Natural killer cell (primary cell): ENCODE data around the gene MLLT10. TPM values are rescaled to one million over a fixed set of nuclear protein-coding genes. Genes with fewer than 3 reads are reported as not detected.
A peak's percentile ranks its signal among the peaks of the same experiment; 100 is the strongest.
"Not testable (repeated sequence)": the region's sequence is repeated elsewhere in the genome, so short reads cannot be mapped to it uniquely, and the experiment has no call there.

ENCODE experiments used
- ATAC-seq, 3 donors: fragments of 150-1000 bp in 2 of 3; fragments of 200-7000 bp in 1 of 3; cut with Tn5 transposase; 1 replicate in 1 of 3; 2 replicates in 2 of 3; pipeline ENCODE4 v1.10.0; 2021; ENCODE audit warnings: mild to moderate bottlenecking in 2 of 3, moderate library complexity in 2 of 3
- DNase-seq, 2 donors: peaks; one replicate each; pipeline versions ENCODE4 v3.0.0 to v3.0.0-alpha.2; 2013 to 2021; ENCODE audit warnings: mixed read lengths in 1 of 2
- H3K27ac ChIP-seq: one replicate; pipeline ENCODE4 v1.5.1; 2013; ENCODE audit warnings: mild to moderate bottlenecking, low read length
- H3K27me3 ChIP-seq: one replicate; pipeline ENCODE4 v1.6.1; 2013; ENCODE audit warnings: low read length; ENCODE audit not compliant: control insufficient read depth, insufficient read depth
- H3K36me3 ChIP-seq: one replicate; pipeline ENCODE4 v1.6.1; 2013; ENCODE audit warnings: low read length; ENCODE audit not compliant: control insufficient read depth, insufficient read depth
- H3K4me1 ChIP-seq: one replicate; pipeline ENCODE4 v1.6.1; 2013; ENCODE audit warnings: low read length; ENCODE audit not compliant: control insufficient read depth, insufficient read depth
- H3K4me3 ChIP-seq: one replicate; pipeline ENCODE4 v1.5.1; 2013; ENCODE audit warnings: low read length
- H3K9me3 ChIP-seq: one replicate; pipeline ENCODE4 v1.6.1; 2013; ENCODE audit warnings: low read length; ENCODE audit not compliant: control insufficient read depth, insufficient read depth
- H3K27ac Mint-ChIP-seq, 2 donors: one replicate each; pipeline ENCODE4 v1.8.0; 2022; ENCODE audit warnings: mild to moderate bottlenecking in 2 of 2, mixed read lengths in 2 of 2, moderate library complexity in 1 of 2
- H3K27me3 Mint-ChIP-seq, 2 donors: one replicate each; pipeline ENCODE4 v1.8.0; 2022; ENCODE audit warnings: low read depth in 2 of 2, mixed read lengths in 2 of 2
- H3K36me3 Mint-ChIP-seq: one replicate; pipeline ENCODE4 v1.8.0; 2022; ENCODE audit warnings: mixed read lengths
- H3K4me1 Mint-ChIP-seq, 2 donors: one replicate each; pipeline ENCODE4 v1.8.0; 2022; ENCODE audit warnings: mixed read lengths in 2 of 2
- H3K4me3 Mint-ChIP-seq: one replicate; pipeline ENCODE4 v1.8.0; 2022; ENCODE audit warnings: mild to moderate bottlenecking, moderate library complexity, mixed read lengths
- H3K9me3 Mint-ChIP-seq, 2 donors: one replicate each; pipeline ENCODE4 v1.8.0; 2022; ENCODE audit warnings: mixed read lengths in 2 of 2
- CTCF ChIP-seq: fragments of 200-600 bp; IDR thresholded peaks from one replicate; pipeline ENCODE4 v1.8.0; 2022; ENCODE audit warnings: antibody characterized with exemption
- WGBS: methylation state at CpG from one replicate; pipeline ENCODE4 v1.1.7; 2013; ENCODE audit warnings: missing lambda C conversion rate; ENCODE audit not compliant: insufficient coverage; 5-methylcytosine and 5-hydroxymethylcytosine counted together
- intact Hi-C: fragments of 100-400 bp; cut with micrococcal nuclease; formaldehyde crosslinking; loops from one replicate; pipeline ENCODE4 v1.14.2; 2022
- total RNA-seq, 4 donors: library from RNA; stranded (reverse); fragments of 120-200 nt in 1 of 4; gene quantifications; one replicate each; pipeline versions ENCODE4 v1.2.3 to v1.2.4, GENCODE V29; 2013 to 2022

The MLLT10 gene
- total RNA-seq, 3 donors from 2014 or later (not counting 1 experiment from before 2014, with no cell fraction given), result 40.4 to 65.2 (median 60.0) TPM

- DNase-seq (no peak), ATAC-seq (no peak)
- H3K9me3 ChIP-seq, result no peaks in the 10 kb centered on the region
- H3K27ac ChIP-seq, result no peak overlapping the region
- intact Hi-C loops, result no loop called here
- H3K4me1 ChIP-seq, result peaks cover 2% of the 10 kb centered on the region
- no peaks in the 10 kb centered on the region for H3K27me3 ChIP-seq
- H3K36me3 ChIP-seq, result peaks cover 5% of the 10 kb centered on the region
- Mint-ChIP-seq H3K27ac (peak overlapping the region; percentile 54 to 79), H3K27me3 (no peaks in the 10 kb centered on the region), H3K9me3 (no peaks in the 10 kb centered on the region), H3K4me3 (no peak overlapping the region), H3K36me3 (no peaks in the 10 kb centered on the region), H3K4me1 (peaks cover 18 to 26% of the 10 kb centered on the region in 2 donors)
- H3K4me3 ChIP-seq, result no peak overlapping the region
- no peak for TF ChIP-seq CTCF
- WGBS, result 96% methylated on average over 3 of the region's 3 CpGs
Measured at GRCh38 chr10:21626457-21627161, 92.6 kb downstream of the MLLT10 start.

GRCh38 chr10:21627331-21627730 lies 93.3 kb downstream of the MLLT10 start:
- Mint-ChIP-seq H3K9me3 (no peaks in the 10 kb centered on the region), H3K36me3 (no peaks in the 10 kb centered on the region), H3K27ac (no peak overlapping the region), H3K4me3 (no peak overlapping the region), H3K27me3 (no peaks in the 10 kb centered on the region), H3K4me1 (peaks cover 18 to 26% of the 10 kb centered on the region in 2 donors)
- no peaks in the 10 kb centered on the region for H3K9me3 ChIP-seq
- DNase-seq (no peak), ATAC-seq (no peak)
- H3K4me3 ChIP-seq, result no peak overlapping the region
- no peak overlapping the region for H3K27ac ChIP-seq
- H3K36me3 ChIP-seq, result peaks cover 5% of the 10 kb centered on the region
- H3K4me1 ChIP-seq, result peaks cover 2% of the 10 kb centered on the region
- H3K27me3 ChIP-seq, result no peaks in the 10 kb centered on the region
- intact Hi-C loops, result no loop called here
- TF ChIP-seq CTCF, result no peak

GRCh38 chr10:21628023-21628422 lies 94.0 kb downstream of the MLLT10 start:
- no peak for TF ChIP-seq CTCF
- Mint-ChIP-seq H3K9me3 (no peaks in the 10 kb centered on the region), H3K4me3 (no peak overlapping the region), H3K36me3 (no peaks in the 10 kb centered on the region), H3K4me1 (peaks cover 18 to 26% of the 10 kb centered on the region in 2 donors), H3K27ac (no peak overlapping the region), H3K27me3 (no peaks in the 10 kb centered on the region)
- 100% methylated on average over 1 of the region's 2 CpGs for whole genome bisulfite sequencing
- no peak for ATAC-seq
- Histone ChIP-seq H3K36me3 (peaks cover 7% of the 10 kb centered on the region), H3K4me3 (no peak overlapping the region), H3K9me3 (no peaks in the 10 kb centered on the region), H3K4me1 (peaks cover 2% of the 10 kb centered on the region), H3K27me3 (no peaks in the 10 kb centered on the region), H3K27ac (no peak overlapping the region)
- intact Hi-C loops, result no loop called here
- no peak for DNase-seq

DNA sequence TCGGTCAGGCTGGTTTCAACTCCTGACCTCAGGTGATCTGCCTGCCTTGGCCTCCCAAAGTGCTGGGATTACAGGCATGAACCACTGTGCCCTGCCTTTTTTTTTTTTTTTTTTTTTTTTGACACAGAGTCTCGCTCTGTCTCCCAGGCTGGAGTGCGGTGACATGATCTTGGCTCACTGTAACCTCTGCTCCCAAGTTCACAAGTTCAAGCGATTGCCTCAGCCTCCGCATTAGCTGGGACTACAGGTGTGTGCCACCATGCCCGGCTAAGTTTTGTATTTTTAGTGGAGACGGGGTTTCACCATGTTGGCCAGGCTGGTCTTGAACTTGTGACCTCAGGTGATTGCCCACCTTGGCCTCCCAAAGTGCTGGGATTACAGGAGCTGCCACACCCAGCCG lies 94.6 kb downstream of the MLLT10 start:
- ATAC-seq, H3K36me3 Mint-ChIP-seq, DNase-seq, intact Hi-C loops, H3K9me3 Mint-ChIP-seq, H3K36me3 ChIP-seq, H3K9me3 ChIP-seq, H3K4me3 ChIP-seq, H3K4me3 Mint-ChIP-seq, H3K27ac ChIP-seq, H3K4me1 ChIP-seq, H3K27me3 Mint-ChIP-seq, H3K27ac Mint-ChIP-seq, H3K27me3 ChIP-seq: not testable (repeated sequence)
- peaks cover 18 to 26% of the 10 kb centered on the region in 2 donors for H3K4me1 Mint-ChIP-seq
- WGBS, result 98% methylated on average over 8 of the region's 8 CpGs
